NOMO-1 (cell line): Measurements from ENCODE around the gene SHMT1.
"Not testable (repeated sequence)": the region's sequence is repeated elsewhere in the genome, so short reads cannot be mapped to it uniquely, and the experiment has no call there.

Experiments
- DNase-seq, 2 experiments: peaks; one replicate each; lab custom pipeline; 2025; ENCODE audit not compliant: unreplicated experiment in 2 of 2; lab: John Stamatoyannopoulos, UW

SHMT1 gene

DNA sequence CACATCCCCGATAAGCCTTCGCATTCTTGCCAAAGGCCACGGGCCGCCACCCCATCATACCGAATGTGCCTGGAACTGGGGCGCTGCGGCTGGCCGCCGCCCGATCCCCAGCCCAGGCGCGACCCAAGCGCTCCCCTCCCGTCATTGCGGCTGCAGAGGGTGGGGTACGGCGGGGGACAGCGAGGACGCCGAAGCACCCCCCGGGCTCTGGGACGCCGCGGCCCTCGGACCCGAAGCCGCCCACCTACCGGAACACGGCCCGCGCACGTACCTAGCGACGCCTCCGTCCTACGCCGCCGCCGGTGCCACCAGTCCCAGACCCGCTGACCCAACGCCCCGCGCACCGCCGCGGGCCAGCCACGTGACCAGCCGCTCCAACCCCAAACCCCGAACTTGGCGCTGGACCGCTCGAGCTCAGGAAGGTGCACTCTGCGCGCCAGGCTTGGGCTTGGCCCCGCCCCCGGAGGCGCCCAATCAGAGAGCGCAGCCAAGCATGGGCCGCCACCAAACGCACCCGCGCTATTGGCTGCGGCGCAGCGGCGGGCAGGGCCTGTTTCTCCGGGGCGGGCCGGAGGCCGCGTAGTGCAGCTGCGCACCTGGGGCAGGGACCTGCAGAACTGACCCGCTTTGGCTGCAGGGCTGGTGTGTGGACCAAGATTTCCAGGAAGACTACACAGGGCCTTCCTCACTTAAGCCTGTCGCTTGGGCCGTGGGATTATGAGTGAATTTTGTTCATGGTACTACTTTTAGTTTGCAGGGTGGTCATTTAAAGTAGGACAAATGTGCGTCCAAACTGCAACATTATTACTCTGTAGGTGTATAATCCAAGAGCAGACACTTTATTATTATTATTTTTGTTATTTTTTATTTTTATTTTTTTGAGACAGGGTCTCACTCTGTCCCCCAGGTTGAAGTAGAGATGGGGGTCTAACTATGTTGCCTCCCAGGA is at the start of gene SHMT1:
TSS of gene SHMT1 (minus strand) at position 450 of the 949 bp plus-strand sequence. CDS start 7,569 bp downstream, outside the sequence.
- DNase-seq: peak; percentile 88 to 96

DNA sequence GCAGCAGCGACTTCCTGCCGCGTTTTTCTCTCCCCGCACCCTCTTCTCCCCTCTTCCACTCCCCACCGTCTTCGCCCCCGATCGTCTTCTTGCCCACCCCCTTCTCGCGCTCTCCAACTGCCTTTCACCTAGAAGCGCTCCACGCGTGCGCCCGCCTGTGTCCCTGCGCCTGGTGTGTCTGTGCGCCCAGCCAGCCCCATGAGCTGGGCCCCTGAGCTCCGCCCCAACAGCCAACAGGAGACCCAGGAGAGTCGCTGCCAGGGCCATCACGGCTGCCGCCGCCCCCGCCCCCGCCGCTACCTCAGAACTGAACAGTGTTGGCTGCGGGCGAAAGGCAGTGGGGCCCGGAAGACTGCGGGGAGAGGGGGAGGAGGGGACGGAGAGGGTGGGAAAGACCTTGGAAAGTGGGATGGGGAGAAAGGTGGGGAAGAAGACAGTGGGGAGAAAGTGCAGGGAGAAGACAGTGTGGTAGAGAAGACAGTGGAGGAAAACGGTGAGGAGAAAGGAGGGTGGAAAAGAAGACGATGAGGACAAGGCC is 48.7 kb upstream of the SHMT1 start:
- not testable (repeated sequence) for DNase-seq

- peak in 1 of 2 experiments; percentile 29 for DNase-seq
These were observed 48.1 kb upstream of the SHMT1 start for GRCh38 chr17:18411377-18411864.

DNA sequence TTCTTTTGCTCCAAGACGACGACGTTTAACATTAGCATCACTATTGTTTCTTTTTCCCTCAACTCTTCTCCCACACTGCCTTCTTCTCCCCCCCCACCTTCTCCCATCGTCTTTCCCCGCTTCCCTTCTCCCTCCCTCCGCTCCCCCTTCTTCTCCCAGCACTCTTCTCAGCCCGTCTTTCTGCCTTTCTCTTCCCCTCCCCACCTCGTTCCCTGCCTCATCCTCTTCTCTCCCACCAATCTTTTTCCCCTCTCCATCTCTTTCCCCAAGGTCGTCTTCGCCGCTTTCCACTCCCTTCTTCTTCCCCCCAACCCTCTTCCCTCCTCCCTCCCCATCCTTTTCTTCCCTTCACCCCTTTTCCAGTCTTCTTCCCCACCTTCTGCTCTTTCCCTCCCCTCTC is 47.4 kb upstream of the SHMT1 start:
- not testable (repeated sequence) for DNase-seq

DNA sequence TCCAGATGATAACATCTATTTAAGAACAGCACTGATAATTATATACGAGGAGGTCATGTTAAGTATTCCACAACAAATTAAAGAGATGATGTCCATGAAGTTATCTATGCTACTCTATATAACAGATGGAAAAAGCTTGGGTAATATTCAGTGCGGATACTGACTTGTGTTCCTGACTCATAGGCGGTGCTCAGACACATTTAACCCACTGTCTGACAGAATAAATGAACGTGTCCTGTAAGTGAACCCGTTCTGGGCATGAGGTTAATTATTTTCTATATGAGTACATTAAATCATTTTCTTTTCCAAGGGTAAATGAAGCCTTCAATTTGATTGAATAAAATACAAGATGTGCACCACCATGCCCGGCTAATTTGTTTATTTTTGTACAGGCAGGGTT is 46.0 kb upstream of the SHMT1 start:
- not testable (repeated sequence) for DNase-seq

- peak; percentile 34 to 55 for DNase-seq
These were observed 45.6 kb upstream of the SHMT1 start for GRCh38 chr17:18408906-18409305.

GRCh38 chr17:18403604-18404003 is 40.3 kb upstream of the SHMT1 start:
- not testable (repeated sequence) for DNase-seq

DNA sequence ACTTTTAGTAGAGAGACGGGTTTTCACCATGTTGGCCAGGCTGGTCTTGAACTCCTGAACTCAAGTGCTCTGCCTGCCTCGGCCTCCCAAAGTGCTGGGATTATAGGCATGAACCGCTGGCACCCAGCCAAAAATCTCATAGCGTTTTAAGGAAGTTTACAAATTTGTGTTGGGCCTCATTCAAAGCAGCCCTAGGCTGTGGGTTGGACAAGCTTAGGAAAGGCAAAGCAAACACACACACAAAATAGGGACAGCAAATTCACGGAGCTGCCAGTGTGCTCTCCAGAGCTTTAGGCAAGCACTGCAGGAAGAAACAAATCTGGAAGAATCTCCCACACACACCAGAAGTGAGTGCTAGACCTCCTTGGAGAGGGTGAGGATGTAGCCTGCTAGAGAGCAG is 39.8 kb upstream of the SHMT1 start:
- DNase-seq: not testable (repeated sequence)

- DNase-seq: not testable (repeated sequence)
These were observed 38.7 kb upstream of the SHMT1 start for GRCh38 chr17:18401872-18402590.

DNA sequence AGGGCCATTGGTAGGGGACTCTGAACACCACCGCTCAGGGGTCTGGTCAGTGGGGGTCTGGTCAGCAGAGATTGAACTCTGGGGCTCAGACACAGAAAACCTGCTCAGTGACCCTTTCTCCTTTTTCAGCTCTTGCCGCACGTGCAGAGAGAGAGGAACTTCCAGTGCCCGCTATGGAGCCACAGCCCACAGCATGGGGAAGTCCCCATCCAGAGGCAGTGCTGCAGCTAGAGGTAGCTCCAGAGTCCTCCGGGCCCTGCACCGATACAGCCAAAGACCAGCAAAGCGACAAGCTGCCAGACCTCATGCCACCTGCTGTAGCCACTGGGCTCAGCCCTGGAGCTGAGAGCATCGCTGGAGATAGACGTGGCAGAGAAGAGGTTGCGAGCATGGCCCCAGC is 25.4 kb upstream of the SHMT1 start:
- DNase-seq: not testable (repeated sequence)

DNA sequence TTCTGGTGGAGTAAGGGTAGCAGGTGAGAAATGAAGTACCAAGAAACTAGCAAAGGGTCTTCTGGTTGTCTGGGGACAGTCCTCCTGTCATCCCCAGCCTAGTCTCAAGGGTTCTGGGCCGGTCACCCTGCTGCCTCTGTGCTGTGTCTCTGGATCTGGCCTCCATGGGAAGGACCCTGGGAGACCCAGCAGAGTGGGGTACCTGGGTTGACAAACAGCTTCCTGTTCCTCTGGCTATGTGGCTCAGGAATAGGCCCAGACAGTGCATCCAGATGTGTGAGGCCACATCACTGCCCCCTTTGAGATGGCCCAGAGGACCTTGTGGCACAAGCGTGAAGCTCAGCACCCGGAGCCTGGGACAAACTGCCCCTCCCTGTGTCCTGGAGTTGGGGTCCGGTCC is 24.9 kb upstream of the SHMT1 start:
- DNase-seq: not testable (repeated sequence)

- not testable (repeated sequence) for DNase-seq
These were observed 24.2 kb upstream of the SHMT1 start for GRCh38 chr17:18387583-18387982.

- DNase-seq: not testable (repeated sequence)
These were observed 20.9 kb upstream of the SHMT1 start for GRCh38 chr17:18384271-18384670.

DNA sequence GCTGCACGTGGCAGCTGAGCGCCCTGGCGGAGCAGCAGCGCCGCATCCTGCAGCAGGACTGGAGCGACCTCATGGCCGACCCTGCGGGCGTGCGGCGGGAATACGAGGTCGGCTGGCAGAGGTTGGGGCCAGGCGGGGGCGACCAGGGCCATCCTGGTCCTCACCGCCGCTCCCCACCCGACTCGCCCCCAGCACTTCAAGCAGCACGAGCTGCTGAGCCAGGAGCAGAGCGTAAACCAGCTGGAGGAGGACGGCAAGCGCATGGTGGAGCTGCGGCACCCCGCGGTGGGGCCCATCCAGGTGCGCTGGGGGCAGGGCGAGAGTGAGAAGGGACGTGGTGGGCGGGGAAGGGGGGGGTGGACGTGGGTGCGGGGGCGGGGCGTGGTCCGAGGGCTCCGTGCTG is 19.7 kb upstream of the SHMT1 start:
- not testable (repeated sequence) for DNase-seq

GRCh38 chr17:18382441-18383078 is 19.2 kb upstream of the SHMT1 start:
- DNase-seq: no peak

DNA sequence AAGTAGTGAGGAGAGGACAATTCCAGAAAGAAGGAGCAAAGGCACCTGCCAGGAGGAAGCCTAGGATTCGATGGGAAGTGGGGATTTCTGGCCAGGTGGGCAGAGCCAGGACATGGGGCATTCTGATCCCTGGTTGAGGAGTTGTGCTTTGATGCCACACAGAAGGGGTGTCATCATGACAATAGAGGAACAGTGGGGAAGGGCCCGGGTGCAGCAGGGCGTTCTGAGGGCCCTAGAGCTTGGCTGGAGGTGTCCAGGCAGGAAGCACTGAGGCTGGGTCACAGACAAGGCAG is 18.5 kb upstream of the SHMT1 start:
- no peak for DNase-seq

GRCh38 chr17:18381158-18381952 is 18.0 kb upstream of the SHMT1 start:
- no peak for DNase-seq

GRCh38 chr17:18380471-18381157 is 17.3 kb upstream of the SHMT1 start:
- no peak for DNase-seq
